Activated T-cell treated with anti-CD3 and anti-CD28 coated beads for 24 hours (primary cell): ENCODE data around the gene CCDC40.
A peak's percentile ranks its signal among the peaks of the same experiment; 100 is the strongest.

Experiments used
- DNase-seq: peaks from one replicate; pipeline ENCODE4 v3.0.0-alpha.2; 2020; ENCODE audit warnings: low read depth

Gene CCDC40

GRCh38 chr17:80141463-80142165, 105.2 kb downstream of the CCDC40 start:
- DNase-seq = no peak

- DNase-seq = no peak
These were observed 106.5 kb downstream of the CCDC40 start for GRCh38 chr17:80142929-80143328.

GRCh38 chr17:80145076-80146075, 108.9 kb downstream of the CCDC40 start:
- no peak for DNase-seq

GRCh38 chr17:80146121-80147034, 109.9 kb downstream of the CCDC40 start:
- DNase-seq = no peak

- peak; percentile 96 for DNase-seq
These were observed 110.8 kb downstream of the CCDC40 start, which contains the start of gene EIF4A3 for GRCh38 chr17:80147035-80147822. TSS of gene EIF4A3 (minus strand) at chr17:80147128. CDS start at chr17:80146961, 167 bp downstream.
